Stimulated activated CD4-positive, alpha-beta T cell treated with anti-CD3 and anti-CD28 coated beads, Interleukin-1b, Interleukin-23, amount 100 ng/mL, for 24 hours (primary cell): ENCODE data around the gene STAC3.

Source experiments
- DNase-seq, 4 experiments: peaks; one replicate each; pipeline ENCODE4 v3.0.0-alpha.2; 2020; ENCODE audit warnings: low read depth in 4 of 4, low spot score in 1 of 4

STAC3 gene

GRCh38 chr12:57211791-57212700 lies 38.9 kb downstream of the STAC3 start:
- DNase-seq = no peak

GRCh38 chr12:57210926-57211692 lies 39.9 kb downstream of the STAC3 start:
- no peak for DNase-seq

- no peak for DNase-seq
Observed at GRCh38 chr12:57210461-57210860, 40.5 kb downstream of the STAC3 start.

- no peak for DNase-seq
Observed at GRCh38 chr12:57209916-57210315, 41.1 kb downstream of the STAC3 start.

GRCh38 chr12:57208631-57209282 lies 42.2 kb downstream of the STAC3 start:
- DNase-seq = no peak

- no peak for DNase-seq
Observed at GRCh38 chr12:57207731-57208630, 43.0 kb downstream of the STAC3 start.

GRCh38 chr12:57205931-57206330 lies 45.1 kb downstream of the STAC3 start:
- DNase-seq = no peak

GRCh38 chr12:57205186-57205585 lies 45.8 kb downstream of the STAC3 start:
- DNase-seq = no peak

GRCh38 chr12:57204454-57204853 lies 46.5 kb downstream of the STAC3 start:
- no peak for DNase-seq

- DNase-seq = no peak
Observed at GRCh38 chr12:57203791-57204190, 47.2 kb downstream of the STAC3 start.

GRCh38 chr12:57203201-57203600 lies 47.8 kb downstream of the STAC3 start:
- no peak for DNase-seq

- DNase-seq = no peak
Observed at GRCh38 chr12:57202321-57202720, 48.7 kb downstream of the STAC3 start.

- no peak for DNase-seq
Observed at GRCh38 chr12:57201631-57202030, 49.4 kb downstream of the STAC3 start.

- no peak for DNase-seq
Observed at GRCh38 chr12:57201219-57201618, 49.8 kb downstream of the STAC3 start.

GRCh38 chr12:57200497-57200896 lies 50.5 kb downstream of the STAC3 start:
- DNase-seq = no peak

- DNase-seq = no peak
Observed at GRCh38 chr12:57199191-57199590, 51.8 kb downstream of the STAC3 start.

GRCh38 chr12:57198329-57198728 lies 52.7 kb downstream of the STAC3 start:
- no peak for DNase-seq

GRCh38 chr12:57196956-57197355 lies 54.0 kb downstream of the STAC3 start:
- DNase-seq = no peak

- no peak for DNase-seq
Observed at GRCh38 chr12:57196439-57196838, 54.5 kb downstream of the STAC3 start.

- no peak for DNase-seq
Observed at GRCh38 chr12:57195611-57196371, 55.2 kb downstream of the STAC3 start.
